ENCODE data around the gene CHN2.

CHN2 gene

GRCh38 chr7:29229066-29229465, 34.5 kb downstream of the CHN2 start:
- DNase-seq, result no peak

- no peak for DNase-seq
These were observed 35.4 kb downstream of the CHN2 start for GRCh38 chr7:29229946-29230345.

- DNase-seq, result no peak
These were observed 36.3 kb downstream of the CHN2 start for GRCh38 chr7:29230871-29231345.

- no peak for DNase-seq
These were observed 37.2 kb downstream of the CHN2 start for GRCh38 chr7:29231671-29232232.

GRCh38 chr7:29234438-29234837, 39.9 kb downstream of the CHN2 start:
- no peak for DNase-seq

GRCh38 chr7:29236071-29236580, 41.6 kb downstream of the CHN2 start:
- DNase-seq, result peak in 2 of 3 donors; percentile 10 to 19

- no peak for DNase-seq
These were observed 42.1 kb downstream of the CHN2 start for GRCh38 chr7:29236649-29237048.

GRCh38 chr7:29237489-29237888, 42.9 kb downstream of the CHN2 start:
- no peak for DNase-seq

GRCh38 chr7:29239638-29240037, 45.1 kb downstream of the CHN2 start:
- DNase-seq, result peak; percentile 51 to 60 (median 53)

GRCh38 chr7:29242265-29242664, 47.7 kb downstream of the CHN2 start:
- no peak for DNase-seq

GRCh38 chr7:29243910-29244655, 49.5 kb downstream of the CHN2 start:
- peak; percentile 30 to 62 (median 31) for DNase-seq

GRCh38 chr7:29247224-29247962, 52.8 kb downstream of the CHN2 start:
- peak in 1 of 3 donors; percentile 28 for DNase-seq

GRCh38 chr7:29247963-29248236, 53.3 kb downstream of the CHN2 start:
- no peak for DNase-seq

GRCh38 chr7:29248713-29249382, 54.3 kb downstream of the CHN2 start:
- DNase-seq, result peak; percentile 27 to 45 (median 42)

- no peak for DNase-seq
These were observed 54.8 kb downstream of the CHN2 start for GRCh38 chr7:29249383-29249750.

- DNase-seq, result no peak
These were observed 55.3 kb downstream of the CHN2 start for GRCh38 chr7:29249860-29250259.

- no peak for DNase-seq
These were observed 58.6 kb downstream of the CHN2 start for GRCh38 chr7:29253225-29253624.

- DNase-seq, result no peak
These were observed 60.0 kb downstream of the CHN2 start for GRCh38 chr7:29254591-29254990.

- DNase-seq, result no peak
These were observed 60.8 kb downstream of the CHN2 start for GRCh38 chr7:29255199-29255878.

GRCh38 chr7:29255906-29256692, 61.5 kb downstream of the CHN2 start:
- no peak for DNase-seq

- DNase-seq, result no peak
These were observed 62.1 kb downstream of the CHN2 start for GRCh38 chr7:29256693-29257002.

GRCh38 chr7:29258951-29259350, 64.4 kb downstream of the CHN2 start:
- DNase-seq, result no peak

Data from suppressor macrophage treated with lipopolysaccharide for 1 hour (primary cell).